Measurements from ENCODE around the gene B3GNT9.
"Not testable (repeated sequence)": the region's sequence is repeated elsewhere in the genome, so short reads cannot be mapped to it uniquely, and the experiment has no call there.

B3GNT9 gene

GRCh38 chr16:67150047-67150832 is 558 bp downstream of the B3GNT9 start:
- DNase-seq (ENCODE audit: low read depth in 3 of 3): no peak

GRCh38 chr16:67149276-67150046 is 1.3 kb downstream of the B3GNT9 start:
- no peak for DNase-seq (ENCODE audit: low read depth in 3 of 3)

DNA sequence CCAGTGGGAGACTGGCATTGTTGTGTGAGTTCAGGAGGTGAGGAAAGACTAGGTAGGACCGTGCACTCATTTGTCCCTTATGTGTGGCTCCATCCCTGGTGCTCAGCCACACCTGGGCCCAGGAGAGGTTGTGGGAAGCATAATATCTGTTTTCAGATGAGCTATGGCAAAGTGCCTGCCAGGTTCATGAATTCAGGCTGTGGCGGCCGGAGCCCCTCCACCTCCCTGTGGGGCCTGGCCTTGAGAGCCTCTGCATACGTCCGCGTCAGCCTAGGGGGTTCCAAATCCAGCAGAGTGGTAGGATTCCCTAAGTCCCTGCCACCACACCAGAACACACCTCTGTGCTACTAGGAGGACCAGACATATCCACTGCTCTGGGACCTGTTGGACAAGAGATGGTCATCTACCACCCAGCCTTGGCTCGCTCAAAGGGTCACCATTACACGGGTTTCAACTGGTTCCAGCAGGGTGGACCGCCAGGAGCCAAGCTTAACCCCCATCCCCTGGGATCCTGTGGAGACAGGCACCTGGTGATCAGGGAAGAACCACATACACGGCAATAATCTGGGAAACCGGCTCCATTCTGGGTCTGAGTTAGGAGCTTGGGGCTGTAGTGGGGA is 2.0 kb downstream of the B3GNT9 start:
- no peak for DNase-seq (ENCODE audit: low read depth in 3 of 3)

DNA sequence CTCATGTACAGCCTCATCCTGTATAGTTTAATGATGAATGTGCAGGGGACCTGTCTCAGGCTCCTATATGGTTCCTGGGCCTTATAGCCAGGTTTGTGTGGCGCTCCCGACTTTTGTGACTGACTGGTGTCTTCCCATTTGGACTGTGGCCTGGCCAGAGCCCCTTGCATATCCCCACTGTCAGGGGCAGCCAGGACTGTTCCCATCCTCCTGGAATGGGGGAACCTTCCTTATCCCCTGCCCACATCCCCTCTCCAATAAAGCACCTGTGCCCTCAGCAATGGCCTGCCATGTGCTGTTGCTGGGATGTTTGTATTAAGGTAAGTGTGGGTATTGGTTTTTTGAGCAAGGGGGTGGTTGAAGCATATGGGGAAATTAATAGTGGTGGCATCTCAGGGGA is 2.6 kb downstream of the B3GNT9 start:
- DNase-seq (ENCODE audit: low read depth in 3 of 3): no peak

GRCh38 chr16:67147437-67148140 is 3.2 kb downstream of the B3GNT9 start:
- no peak for DNase-seq (ENCODE audit: low read depth in 3 of 3)

DNA sequence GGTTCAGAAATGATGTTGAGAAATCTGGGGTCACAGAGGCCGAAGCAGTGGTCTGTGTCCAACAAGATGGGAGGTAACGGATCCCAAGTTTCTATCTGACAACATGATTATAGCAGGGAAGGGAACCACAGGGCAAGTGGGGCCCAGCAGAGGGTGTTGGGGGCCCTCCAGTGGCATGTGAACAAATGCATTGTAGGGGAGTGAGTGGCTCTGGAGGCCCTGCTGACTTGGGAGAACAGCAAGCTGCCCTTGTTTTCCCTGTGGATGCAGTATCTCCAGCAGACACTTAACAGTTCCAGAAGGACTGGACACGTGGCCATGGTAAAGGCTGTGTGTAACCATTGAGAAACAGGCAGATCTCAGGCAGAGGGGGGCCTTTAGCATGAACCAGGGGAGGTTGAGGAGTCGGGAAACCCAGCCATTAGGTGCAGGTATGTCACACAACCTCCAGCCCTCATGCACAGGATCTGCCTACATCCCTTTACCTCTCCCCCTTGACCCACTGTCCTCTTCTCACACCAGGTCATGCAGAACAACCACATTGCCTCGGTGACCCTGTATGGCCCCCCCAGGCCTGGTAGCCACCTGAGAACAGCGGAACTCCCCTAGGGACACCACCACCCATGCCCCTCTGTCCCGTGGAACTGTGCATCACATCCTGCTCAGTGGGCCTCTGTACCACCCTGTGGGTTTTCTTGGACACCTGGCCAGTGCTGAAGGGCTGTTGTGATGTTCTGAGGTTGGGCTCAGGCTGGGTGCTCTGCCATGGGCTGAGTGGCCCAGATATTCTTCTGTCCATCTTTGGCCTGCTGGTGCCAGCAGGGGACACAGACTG is 4.1 kb downstream of the B3GNT9 start:
- no peak for DNase-seq (ENCODE audit: low read depth in 3 of 3)

- no peak for DNase-seq (ENCODE audit: low read depth in 3 of 3)
These were observed 5.1 kb downstream of the B3GNT9 start for GRCh38 chr16:67145746-67146145.

GRCh38 chr16:67144943-67145342 is 5.9 kb downstream of the B3GNT9 start:
- no peak for DNase-seq (ENCODE audit: low read depth in 3 of 3)

DNA sequence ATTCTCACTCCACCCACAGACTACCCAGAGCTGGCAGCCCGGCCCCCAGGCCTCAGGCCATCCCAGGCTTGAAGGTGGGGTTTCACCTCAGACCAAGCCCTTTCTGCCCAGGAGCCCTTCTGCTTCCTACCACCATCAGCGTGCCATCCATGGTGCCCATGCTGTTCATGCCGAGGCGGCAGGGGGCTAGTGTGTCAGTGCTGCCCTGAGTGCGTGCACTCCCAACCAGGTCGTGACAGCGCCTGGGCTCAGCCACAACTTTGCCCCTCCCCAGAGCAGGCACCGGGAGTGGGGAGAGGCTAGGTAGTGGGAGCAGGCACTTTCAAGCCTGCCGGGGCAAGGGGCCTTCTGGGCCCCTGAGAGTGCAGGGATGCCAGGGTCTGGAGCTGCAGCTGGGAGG is 8.5 kb downstream of the B3GNT9 start:
- no peak for DNase-seq (ENCODE audit: low read depth in 3 of 3)

- no peak for DNase-seq (ENCODE audit: low read depth in 3 of 3)
These were observed 9.4 kb downstream of the B3GNT9 start for GRCh38 chr16:67141391-67141790.

DNA sequence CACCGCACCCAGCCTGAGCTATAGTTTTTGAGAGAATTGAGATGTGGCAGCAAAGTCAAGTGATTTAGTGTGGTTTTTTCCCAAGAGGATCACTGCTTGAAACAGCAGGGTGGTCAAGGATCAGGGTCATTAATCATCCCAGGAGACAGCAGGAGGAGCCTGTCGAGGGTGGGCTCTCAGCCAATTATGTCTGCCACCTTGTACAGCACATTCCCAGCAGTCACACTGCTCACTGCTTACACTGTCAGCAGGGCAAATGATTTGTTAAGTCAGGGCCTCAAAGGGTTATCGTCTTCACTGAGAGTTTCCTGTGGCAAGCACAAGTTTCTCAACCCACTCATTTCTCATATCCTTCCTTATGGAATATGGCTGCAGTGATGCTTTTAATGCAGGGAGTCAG is 13.2 kb downstream of the B3GNT9 start:
- DNase-seq (ENCODE audit: low read depth in 3 of 3): no peak

- DNase-seq (ENCODE audit: low read depth in 3 of 3): no peak
These were observed 21.4 kb downstream of the B3GNT9 start for GRCh38 chr16:67129422-67129821.

GRCh38 chr16:67128887-67129286 is 21.9 kb downstream of the B3GNT9 start:
- no peak for DNase-seq (ENCODE audit: low read depth in 3 of 3)

DNA sequence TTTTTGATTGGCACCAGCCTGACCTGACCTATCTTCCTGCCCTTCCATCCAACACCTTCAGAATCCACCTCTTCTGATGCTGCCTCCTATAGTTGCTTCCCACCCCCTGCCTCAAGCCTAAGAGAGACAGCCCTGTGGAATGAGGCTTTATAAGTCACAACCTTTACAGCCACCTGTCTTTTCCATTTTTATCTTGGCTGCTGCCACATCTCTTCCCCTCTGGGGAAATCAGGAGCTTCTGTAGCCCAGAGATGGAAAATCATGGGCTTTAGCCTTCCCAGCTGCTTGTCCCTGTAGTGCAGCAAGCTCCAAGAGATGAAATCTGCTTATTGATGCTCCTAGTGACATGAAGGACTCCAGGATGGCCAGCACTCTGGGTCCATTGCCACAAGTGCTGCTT is 22.4 kb downstream of the B3GNT9 start:
- no peak for DNase-seq (ENCODE audit: low read depth in 3 of 3)

DNA sequence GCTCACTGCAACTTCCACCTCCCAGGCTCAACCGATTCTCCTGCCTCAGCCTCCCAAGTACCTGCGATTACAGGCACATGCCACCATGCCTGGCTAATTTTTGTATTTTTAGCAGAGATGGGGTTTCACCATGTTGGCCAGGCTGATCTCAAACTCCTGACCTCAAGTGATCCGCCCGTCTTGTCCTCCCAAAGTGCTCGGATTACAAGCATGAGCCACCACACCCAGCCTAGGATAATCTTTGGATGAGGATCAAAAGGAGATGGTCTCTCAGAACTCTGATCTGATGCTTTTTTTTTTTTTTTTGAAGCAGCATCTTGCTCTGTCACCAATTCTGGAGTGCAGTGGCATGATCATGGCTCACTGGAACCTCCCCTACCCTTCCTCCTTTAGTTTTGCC is 28.0 kb downstream of the B3GNT9 start:
- DNase-seq (ENCODE audit: low read depth in 3 of 3): not testable (repeated sequence)

GRCh38 chr16:67120025-67120424 is 30.8 kb downstream of the B3GNT9 start:
- DNase-seq (ENCODE audit: low read depth in 3 of 3): no peak

DNA sequence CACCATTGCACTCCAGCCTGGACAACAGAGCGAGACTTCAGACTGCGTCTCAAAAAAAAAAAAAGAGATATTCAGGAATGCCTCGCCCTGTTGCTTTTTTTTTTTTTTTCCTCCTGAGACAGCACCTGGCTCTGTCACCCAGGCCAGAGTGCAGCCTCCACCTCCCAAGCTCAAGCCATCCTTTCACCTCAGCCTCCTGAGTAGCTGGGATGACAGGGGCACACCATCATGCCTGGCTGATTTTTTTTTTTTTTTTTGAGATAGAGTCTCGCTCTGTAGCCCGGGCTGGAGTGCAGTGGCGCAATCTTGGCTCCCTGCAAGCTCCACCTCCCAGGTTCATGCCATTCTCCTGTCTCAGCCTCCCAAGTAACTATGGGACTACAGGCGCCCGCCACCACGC is 33.1 kb downstream of the B3GNT9 start:
- no peak for DNase-seq (ENCODE audit: low read depth in 3 of 3)

DNA sequence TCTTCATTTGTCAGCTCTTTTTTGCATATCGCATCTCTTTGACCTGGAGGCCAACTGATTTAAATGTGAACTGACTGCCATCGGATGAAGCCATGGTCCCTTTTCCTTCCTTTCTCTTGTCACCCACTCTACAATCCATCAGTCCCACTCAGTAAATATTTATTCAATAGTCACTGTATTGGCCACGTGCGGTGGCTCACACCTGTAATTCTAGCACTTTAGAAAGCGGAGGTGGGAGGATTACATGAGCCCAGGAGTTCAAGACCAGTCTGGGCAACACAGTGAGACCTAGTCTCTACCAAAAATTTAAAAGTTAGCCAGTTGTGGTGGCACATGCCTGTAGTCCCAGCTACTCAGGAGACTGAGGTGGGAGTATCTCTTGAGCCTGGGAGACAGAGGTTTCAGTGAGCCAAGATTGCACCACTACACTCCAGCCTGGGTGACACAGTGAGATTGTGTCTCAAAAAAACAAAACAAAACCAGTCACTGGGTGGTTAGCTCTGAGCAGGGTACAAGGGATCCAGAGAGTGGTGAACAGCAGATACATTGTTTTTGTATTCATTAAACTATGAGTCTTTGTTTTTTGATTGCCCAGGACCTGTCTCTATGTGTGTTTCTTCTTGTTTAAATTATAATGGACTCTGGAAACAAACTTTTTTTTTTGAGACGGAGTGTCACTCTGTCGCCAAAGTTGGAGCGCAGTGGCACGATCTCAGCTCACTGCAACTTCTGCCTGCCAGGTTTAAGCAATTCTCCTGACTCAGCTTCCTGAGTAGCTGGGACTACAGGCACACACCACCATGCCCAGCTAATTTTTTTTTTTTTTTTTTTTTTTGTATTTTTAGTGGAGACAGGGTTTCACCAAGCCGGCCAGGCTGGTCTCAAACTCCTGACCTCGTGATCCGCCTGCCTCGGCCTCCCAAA is 34.1 kb downstream of the B3GNT9 start:
- no peak for DNase-seq (ENCODE audit: low read depth in 3 of 3)

GRCh38 chr16:67115639-67116038 is 35.2 kb downstream of the B3GNT9 start:
- no peak for DNase-seq (ENCODE audit: low read depth in 3 of 3)

- DNase-seq (ENCODE audit: low read depth in 3 of 3): no peak
These were observed 36.0 kb downstream of the B3GNT9 start for GRCh38 chr16:67114793-67115192.

Data from stimulated activated CD4-positive, alpha-beta T cell treated with anti-CD3 and anti-CD28 coated beads, TNF-alpha, amount 100 ng/mL, for 48 hours (primary cell).